Measurements from ENCODE around the gene ARHGEF5.
"Not testable (repeated sequence)": the region's sequence is repeated elsewhere in the genome, so short reads cannot be mapped to it uniquely, and the experiment has no call there.

Gene ARHGEF5

GRCh38 chr7:144355176-144355822 lies at the start of gene ARHGEF5:
Gene ARHGEF5, plus strand, starts transcription at chr7:144355402. Its CDS starts 7,268 bp downstream, at chr7:144362670.
- DNase-seq (ENCODE audit: low read depth, low spot score) = not testable (repeated sequence)

GRCh38 chr7:144309702-144310101 lies 45.5 kb upstream of the ARHGEF5 start:
- DNase-seq (ENCODE audit: low read depth, low spot score) = not testable (repeated sequence)

GRCh38 chr7:144311218-144311617 lies 44.0 kb upstream of the ARHGEF5 start:
- not testable (repeated sequence) for DNase-seq (ENCODE audit: low read depth, low spot score)

- DNase-seq (ENCODE audit: low read depth, low spot score) = not testable (repeated sequence)
Observed at GRCh38 chr7:144311872-144312469, 43.2 kb upstream of the ARHGEF5 start, which contains the start of gene OR2A1. Gene OR2A1, plus strand, starts transcription at chr7:144312419. Its CDS starts 5,706 bp downstream, at chr7:144318125.

- DNase-seq (ENCODE audit: low read depth, low spot score) = not testable (repeated sequence)
Observed at GRCh38 chr7:144317537-144317936, 37.7 kb upstream of the ARHGEF5 start.

GRCh38 chr7:144319547-144319946 lies 35.7 kb upstream of the ARHGEF5 start:
- not testable (repeated sequence) for DNase-seq (ENCODE audit: low read depth, low spot score)

GRCh38 chr7:144321677-144322206 lies 33.5 kb upstream of the ARHGEF5 start:
- DNase-seq (ENCODE audit: low read depth, low spot score) = not testable (repeated sequence)

- not testable (repeated sequence) for DNase-seq (ENCODE audit: low read depth, low spot score)
Observed at GRCh38 chr7:144323359-144323758, 31.8 kb upstream of the ARHGEF5 start.

GRCh38 chr7:144325868-144326267 lies 29.3 kb upstream of the ARHGEF5 start:
- not testable (repeated sequence) for DNase-seq (ENCODE audit: low read depth, low spot score)

- DNase-seq (ENCODE audit: low read depth, low spot score) = not testable (repeated sequence)
Observed at GRCh38 chr7:144330044-144330443, 25.2 kb upstream of the ARHGEF5 start.

- not testable (repeated sequence) for DNase-seq (ENCODE audit: low read depth, low spot score)
Observed at GRCh38 chr7:144331221-144331995, 23.8 kb upstream of the ARHGEF5 start.

- DNase-seq (ENCODE audit: low read depth, low spot score) = not testable (repeated sequence)
Observed at GRCh38 chr7:144331996-144332288, 23.3 kb upstream of the ARHGEF5 start.

- DNase-seq (ENCODE audit: low read depth, low spot score) = not testable (repeated sequence)
Observed at GRCh38 chr7:144348625-144349024, 6.6 kb upstream of the ARHGEF5 start.

GRCh38 chr7:144351667-144352066 lies 3.5 kb upstream of the ARHGEF5 start:
- not testable (repeated sequence) for DNase-seq (ENCODE audit: low read depth, low spot score)

GRCh38 chr7:144356185-144356584 lies 983 bp downstream of the ARHGEF5 start:
- not testable (repeated sequence) for DNase-seq (ENCODE audit: low read depth, low spot score)

GRCh38 chr7:144356860-144357259 lies 1.7 kb downstream of the ARHGEF5 start:
- not testable (repeated sequence) for DNase-seq (ENCODE audit: low read depth, low spot score)

GRCh38 chr7:144362061-144362460 lies 6.9 kb downstream of the ARHGEF5 start:
- DNase-seq (ENCODE audit: low read depth, low spot score) = not testable (repeated sequence)

GRCh38 chr7:144365523-144365922 lies 10.3 kb downstream of the ARHGEF5 start:
- DNase-seq (ENCODE audit: low read depth, low spot score) = not testable (repeated sequence)

- not testable (repeated sequence) for DNase-seq (ENCODE audit: low read depth, low spot score)
Observed at GRCh38 chr7:144367250-144367649, 12.0 kb downstream of the ARHGEF5 start.

GRCh38 chr7:144369221-144369620 lies 14.0 kb downstream of the ARHGEF5 start:
- DNase-seq (ENCODE audit: low read depth, low spot score) = not testable (repeated sequence)

GRCh38 chr7:144378651-144379050 lies 23.4 kb downstream of the ARHGEF5 start:
- DNase-seq (ENCODE audit: low read depth, low spot score) = no peak

- no peak for DNase-seq (ENCODE audit: low read depth, low spot score)
Observed at GRCh38 chr7:144379776-144380384, 24.7 kb downstream of the ARHGEF5 start.

Measured in activated CD4-positive, CD25-positive, alpha-beta regulatory T cell treated with anti-CD3 and anti-CD28 coated beads, Interleukin-2, amount 50 U/mL, for 16 hours (primary cell).